Upper lobe of left lung (tissue), 6 donors: ENCODE measurements around the gene LIME1. TPM values are rescaled to one million over a fixed set of nuclear protein-coding genes. Genes with fewer than 3 reads are reported as not detected.
A peak's percentile ranks its signal among the peaks of the same experiment; 100 is the strongest.
"Not testable (repeated sequence)": the region's sequence is repeated elsewhere in the genome, so short reads cannot be mapped to it uniquely, and the experiment has no call there.

ENCODE experiments used
- ATAC-seq, 2 donors: fragments of 200-7000 bp; cut with Tn5 transposase; one replicate each; pipeline ENCODE4 v1.9.1; 2022; ENCODE audit warnings: mild to moderate bottlenecking in 2 of 2, moderate library complexity in 2 of 2; ENCODE audit not compliant: low FRiP score in 2 of 2
- DNase-seq, 2 donors: peaks; one replicate each; pipeline ENCODE4 v3.0.0-alpha.2; 2019 to 2020
- H3K27ac ChIP-seq, 4 donors: fragments of 200-600 bp; sonication (generic); one replicate each; pipeline ENCODE4 v1.5.1; 2016 to 2019
- H3K27me3 ChIP-seq, 4 donors: fragments of 200-600 bp; sonication (generic); one replicate each; pipeline ENCODE4 v1.5.1; 2017 to 2019
- H3K36me3 ChIP-seq, 4 donors: fragments of 200-600 bp; sonication (generic); one replicate each; pipeline ENCODE4 v1.5.1; 2016 to 2019
- H3K4me1 ChIP-seq, 4 donors: fragments of 200-600 bp; sonication (generic); one replicate each; pipeline ENCODE4 v1.5.1; 2018 to 2019
- H3K4me3 ChIP-seq, 4 donors: fragments of 200-600 bp; sonication (generic); one replicate each; pipeline ENCODE4 v1.5.1; 2017 to 2019; ENCODE audit warnings: mild to moderate bottlenecking in 2 of 4, moderate library complexity in 1 of 4
- H3K9me3 ChIP-seq, 4 donors: fragments of 200-600 bp; sonication (generic); one replicate each; pipeline ENCODE4 v1.5.1; 2018 to 2019
- CTCF ChIP-seq, 6 experiments: fragments of 450-650 bp in 4 of 6; fragments of 200-600 bp in 2 of 6; sonication (generic) in 2 of 6; IDR thresholded peaks; one replicate each; pipeline ENCODE4 v1.5.1; 2016 to 2019; ENCODE audit warnings: antibody characterized with exemption in 6 of 6
- EP300 ChIP-seq, 4 donors: sonication (generic); formaldehyde crosslinking; IDR thresholded peaks; one replicate each; pipeline ENCODE4 v1.5.1; 2017; ENCODE audit warnings: antibody characterized with exemption in 4 of 4, control low read depth in 2 of 4
- POLR2A ChIP-seq, 4 donors: fragments of 450-650 bp; IDR thresholded peaks; one replicate each; pipeline ENCODE4 v1.5.1; 2016 to 2017; ENCODE audit warnings: antibody characterized with exemption in 4 of 4, mild to moderate bottlenecking in 2 of 4
- POLR2AphosphoS5 ChIP-seq, 2 donors: sonication (generic); formaldehyde crosslinking; IDR thresholded peaks; one replicate each; pipeline ENCODE4 v1.5.1; 2017; ENCODE audit warnings: antibody characterized with exemption in 2 of 2
- WGBS, 2 donors: methylation state at CpG; one replicate each; pipeline ENCODE4 v1.1.5; 2017 to 2018; 5-methylcytosine and 5-hydroxymethylcytosine counted together
- total RNA-seq, 6 donors: library from RNA; depleted of rRNA in 4 of 6; stranded (reverse); fragments of >200 nt in 4 of 6; gene quantifications; one replicate each; pipeline versions ENCODE4 v1.1.0 to v1.2.1, GENCODE V29; 2016 to 2021
- donor health status: DM: no; HTN: no; CAD: no; lungs with moderate emphysema.
- donor health status: DM: no; HTN: yes; CAD: no; lungs with severe emphysema.

Gene LIME1
- total RNA-seq, 6 donors from 2014 or later: 12.4 to 51.3 (median 15.3) TPM

GRCh38 chr20:63774306-63774705 is 37.8 kb downstream of the LIME1 start:
- Histone ChIP-seq H3K4me3 (no peak overlapping the region), H3K9me3 (no peaks in the 10 kb centered on the region), H3K4me1 (peaks cover 11 to 24% (median 16%) of the 10 kb centered on the region in 4 donors), H3K27me3 (no peaks in the 10 kb centered on the region), H3K27ac (peak overlapping the region in 1 of 4 donors; percentile 1), H3K36me3 (peaks cover 0 to 20% (median 2%) of the 10 kb centered on the region in 4 donors)
- no peak for ATAC-seq
- 52 to 64% methylated on average over 15 of the region's 15 CpGs for WGBS, 2 donors
- peak in 1 of 2 donors; percentile 76 for DNase-seq
- no peak for TF ChIP-seq EP300 (IDR thresholded peaks at IDR 0.05)
- no peak for TF ChIP-seq POLR2A (IDR thresholded peaks at IDR 0.05)
- no peak for TF ChIP-seq POLR2AphosphoS5 (IDR thresholded peaks at IDR 0.05)
- no peak for TF ChIP-seq CTCF (IDR thresholded peaks at IDR 0.05)

- ATAC-seq: peak in 1 of 2 donors; percentile 61
- Histone ChIP-seq H3K36me3 (peaks cover 0 to 12% (median 2%) of the 10 kb centered on the region in 4 donors), H3K9me3 (no peaks in the 10 kb centered on the region), H3K4me1 (peaks cover 11 to 24% (median 16%) of the 10 kb centered on the region in 4 donors), H3K4me3 (peak overlapping the region in 2 of 4 donors; percentile 1 to 23), H3K27ac (no peak overlapping the region), H3K27me3 (no peaks in the 10 kb centered on the region)
- no peak for TF ChIP-seq EP300 (IDR thresholded peaks at IDR 0.05)
- TF ChIP-seq CTCF (IDR thresholded peaks at IDR 0.05): peak; percentile 32 to 63 (median 50)
- TF ChIP-seq POLR2A (IDR thresholded peaks at IDR 0.05): no peak
- no peak for TF ChIP-seq POLR2AphosphoS5 (IDR thresholded peaks at IDR 0.05)
- DNase-seq: peak in 1 of 2 donors; percentile 91
- WGBS, 2 donors: 62 to 66% methylated on average over 55 to 56 of the region's 67 CpGs
These were observed 38.9 kb downstream of the LIME1 start for GRCh38 chr20:63775096-63775978.

GRCh38 chr20:63776875-63777274 is 40.4 kb downstream of the LIME1 start:
- H3K27ac ChIP-seq, DNase-seq, ATAC-seq, H3K27me3 ChIP-seq, H3K9me3 ChIP-seq, H3K4me3 ChIP-seq, H3K36me3 ChIP-seq: not testable (repeated sequence)
- H3K4me1 ChIP-seq: peaks cover 11 to 24% (median 16%) of the 10 kb centered on the region in 4 donors
- 90 to 92% methylated on average over 19 to 23 of the region's 23 CpGs for WGBS, 2 donors

GRCh38 chr20:63777614-63778013 is 41.1 kb downstream of the LIME1 start:
- Histone ChIP-seq H3K9me3 (no peaks in the 10 kb centered on the region), H3K36me3 (peaks cover 0 to 7% (median 0%) of the 10 kb centered on the region in 4 donors), H3K27ac (no peak overlapping the region), H3K27me3 (no peaks in the 10 kb centered on the region), H3K4me1 (peaks cover 10 to 19% (median 12%) of the 10 kb centered on the region in 4 donors), H3K4me3 (no peak overlapping the region)
- DNase-seq (no peak), ATAC-seq (no peak)
- TF ChIP-seq CTCF (IDR thresholded peaks at IDR 0.05) (no peak), EP300 (IDR thresholded peaks at IDR 0.05) (no peak), POLR2AphosphoS5 (IDR thresholded peaks at IDR 0.05) (no peak), POLR2A (IDR thresholded peaks at IDR 0.05) (no peak)
- 97% methylated on average over 13 of the region's 13 CpGs for WGBS, 2 donors

- Histone ChIP-seq H3K27me3 (no peaks in the 10 kb centered on the region), H3K27ac (no peak overlapping the region), H3K4me3 (no peak overlapping the region), H3K9me3 (no peaks in the 10 kb centered on the region), H3K36me3 (peaks cover 0 to 9% (median 0%) of the 10 kb centered on the region in 4 donors), H3K4me1 (peaks cover 4 to 13% (median 7%) of the 10 kb centered on the region in 4 donors)
- DNase-seq (no peak), ATAC-seq (no peak)
- WGBS, 2 donors: 71% methylated on average over 19 of the region's 19 CpGs
- TF ChIP-seq POLR2A (IDR thresholded peaks at IDR 0.05) (no peak), EP300 (IDR thresholded peaks at IDR 0.05) (no peak), CTCF (IDR thresholded peaks at IDR 0.05) (no peak), POLR2AphosphoS5 (IDR thresholded peaks at IDR 0.05) (no peak)
These were observed 41.7 kb downstream of the LIME1 start for GRCh38 chr20:63778034-63778752.
